Keratinocyte (primary cell): Measurements from ENCODE around the gene SEPTIN5. TPM values are rescaled to one million over a fixed set of nuclear protein-coding genes. Genes with fewer than 3 reads are reported as not detected.

Source experiments
- DNase-seq: peaks from one replicate; pipeline ENCODE4 v3.0.0-alpha.2; 2011; ENCODE audit warnings: low read depth, missing footprints, low spot score
- FAIRE-seq: peaks from 2 replicates; lab custom pipeline; 2011; peaks lifted over from hg19 to GRCh38; lab: Jason Lieb, UNC
- H2AFZ ChIP-seq: 2 replicates; pipeline ENCODE4 v1.6.0; 2012; ENCODE audit warnings: low read length, control low read depth, inconsistent platforms; ENCODE audit not compliant: control insufficient read depth
- H3K27ac ChIP-seq: 2 replicates; pipeline ENCODE4 v1.5.1; 2011; ENCODE audit warnings: low read length; ENCODE audit not compliant: control insufficient read depth, insufficient read depth
- H3K27me3 ChIP-seq: 3 replicates; pipeline ENCODE4 v1.6.0; 2011; ENCODE audit warnings: low read length; ENCODE audit not compliant: control insufficient read depth, insufficient read depth; ENCODE audit errors: extremely low read depth
- H3K36me3 ChIP-seq, 2 experiments: 2 replicates in 1 of 2; 3 replicates in 1 of 2; pipeline ENCODE4 v1.5.1; 2011; ENCODE audit warnings: low read length in 2 of 2, mild to moderate bottlenecking in 1 of 2; ENCODE audit not compliant: control insufficient read depth in 2 of 2, insufficient read depth in 2 of 2; ENCODE audit errors: extremely low read depth in 1 of 2
- H3K4me1 ChIP-seq: 3 replicates; pipeline ENCODE4 v1.5.1; 2011; ENCODE audit warnings: low read length; ENCODE audit not compliant: control insufficient read depth, insufficient read depth; ENCODE audit errors: extremely low read depth
- H3K4me2 ChIP-seq: 3 replicates; pipeline ENCODE4 v1.6.0; 2011; ENCODE audit warnings: low read depth, low read length; ENCODE audit not compliant: control insufficient read depth, insufficient read depth; ENCODE audit errors: extremely low read depth
- H3K4me3 ChIP-seq, 3 experiments: fragments of 200-600 bp in 1 of 3; sonication (generic) in 1 of 3; 2 replicates in 2 of 3; 3 replicates in 1 of 3; pipeline ENCODE4 v1.5.1; 2011 to 2016; ENCODE audit warnings: low read length in 3 of 3, mild to moderate bottlenecking in 3 of 3, control low read depth in 2 of 3, inconsistent platforms in 1 of 3, low read depth in 1 of 3, mixed read lengths in 1 of 3, mixed run types in 1 of 3, moderate library complexity in 1 of 3; ENCODE audit not compliant: control insufficient read depth in 2 of 3, insufficient read depth in 2 of 3; ENCODE audit errors: extremely low read depth in 1 of 3
- H3K79me2 ChIP-seq: 2 replicates; pipeline ENCODE4 v1.6.0; 2012; ENCODE audit warnings: low read length; ENCODE audit not compliant: control insufficient read depth, insufficient read depth
- H3K9ac ChIP-seq: 3 replicates; pipeline ENCODE4 v1.6.0; 2011; ENCODE audit warnings: low read length; ENCODE audit not compliant: control insufficient read depth, insufficient read depth; ENCODE audit errors: extremely low read depth
- H3K9me1 ChIP-seq: 3 replicates; pipeline ENCODE4 v1.6.0; 2011; ENCODE audit warnings: low read length; ENCODE audit not compliant: control insufficient read depth, insufficient read depth; ENCODE audit errors: extremely low read depth
- H3K9me3 ChIP-seq: 2 replicates; pipeline ENCODE4 v1.5.1; 2012; ENCODE audit warnings: low read depth, low read length; ENCODE audit not compliant: control insufficient read depth
- H4K20me1 ChIP-seq: 3 replicates; pipeline ENCODE4 v1.6.0; 2011; ENCODE audit warnings: low read length; ENCODE audit not compliant: control insufficient read depth, insufficient read depth; ENCODE audit errors: extremely low read depth
- EZH2 ChIP-seq: IDR thresholded peaks from one replicate; pipeline ENCODE4 v1.6.1; 2012; ENCODE audit warnings: inconsistent platforms, mild to moderate bottlenecking, low read length, moderate library complexity
- dilution Hi-C: fragments of 300-500 bp; cut with MboI; formaldehyde crosslinking; loops from one replicate; pipeline ENCODE4 v1.7.0; 2020; ENCODE audit warnings: low sequenced_read_pairs; ENCODE audit not compliant: extremely low pct_ligation_motif_present
- polyA plus RNA-seq, 5 experiments: library from polyadenylated mRNA; depleted of rRNA in 3 of 5; stranded (reverse) in 3 of 5; stranded (forward) in 1 of 5; unstranded in 1 of 5; fragments of >200 nt; gene quantifications; 1 replicate in 1 of 5; 2 replicates in 3 of 5; 3 replicates in 1 of 5; pipeline versions ENCODE4 v1.2.1 to v1.2.3, GENCODE V29; 2011 to 2012; ENCODE audit warnings: missing spikeins in 2 of 5, low read depth in 1 of 5, low replicate concordance in 1 of 5
- TF ChIP-seq, protein P1 (sequence below), 3 experiments: IDR thresholded peaks in 1 of 3; conservative IDR thresholded peaks in 1 of 3; optimal IDR thresholded peaks in 1 of 3; 2 replicates in 2 of 3; 3 replicates in 1 of 3; pipeline versions ENCODE3 to v1.5.1; 2011; ENCODE audit warnings: low read length in 3 of 3, mild to moderate bottlenecking in 3 of 3, moderate library complexity in 2 of 3, control low read depth in 1 of 3, inconsistent platforms in 1 of 3; ENCODE audit not compliant: insufficient read depth in 2 of 3; ENCODE audit errors: extremely low read depth in 1 of 3

SEPTIN5 gene
- polyA plus RNA-seq, 1 donor (not counting 4 experiments of a cell fraction or from before 2014, with no cell fraction given) = 2.2 TPM

DNA sequence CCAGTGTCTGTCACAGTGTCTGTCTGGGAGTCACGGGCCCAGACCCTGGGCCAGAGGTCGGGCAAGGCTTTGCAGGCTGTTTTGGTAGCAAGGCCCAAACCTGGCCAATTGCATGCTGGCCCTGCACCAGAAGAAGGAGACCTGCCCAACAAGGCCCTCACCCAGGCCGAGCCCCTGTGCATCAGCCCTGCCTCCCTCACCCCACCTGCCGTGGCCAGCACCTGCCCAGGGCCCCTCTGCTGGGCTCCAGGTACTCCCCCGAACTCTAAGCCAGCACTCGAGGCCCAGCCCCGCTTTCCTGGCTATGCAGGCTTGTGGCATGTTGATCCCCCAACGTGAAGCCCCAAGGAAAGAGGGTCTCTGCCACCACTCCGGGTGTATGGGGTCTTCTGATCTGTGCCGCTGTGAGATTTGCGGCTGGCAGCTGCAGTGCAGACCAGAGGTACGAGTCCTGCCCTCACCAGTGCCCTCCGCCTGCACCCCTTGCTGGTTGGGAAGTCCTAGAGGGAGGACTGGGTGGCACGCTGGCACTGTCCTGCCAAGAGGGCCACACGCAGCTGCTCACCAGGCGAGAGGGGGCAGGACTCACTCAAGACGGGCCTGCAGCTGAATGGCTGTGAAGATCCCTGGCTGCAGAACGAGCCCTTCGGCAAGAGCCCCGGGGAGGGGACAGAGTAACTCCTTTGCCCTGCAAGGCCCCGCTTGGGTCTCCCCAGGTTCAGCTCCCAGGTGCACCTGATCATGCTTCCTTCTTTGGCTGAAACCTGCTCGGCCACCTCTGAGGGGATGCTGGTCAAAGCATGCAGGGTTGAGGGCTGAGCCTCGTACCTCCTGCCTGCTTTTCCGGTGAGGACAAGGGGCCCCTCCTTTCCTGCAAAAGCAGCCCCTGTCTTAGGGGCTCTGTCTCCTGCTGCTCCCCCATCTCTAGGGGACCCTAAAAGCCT is 6.7 kb upstream of the SEPTIN5 start:
- no peak for FAIRE-seq
- dilution Hi-C loops = no loop called here
- no peak overlapping the region for H3K4me2 ChIP-seq
- TF ChIP-seq EZH2 = no peak
- TF ChIP-seq, protein P1, sequence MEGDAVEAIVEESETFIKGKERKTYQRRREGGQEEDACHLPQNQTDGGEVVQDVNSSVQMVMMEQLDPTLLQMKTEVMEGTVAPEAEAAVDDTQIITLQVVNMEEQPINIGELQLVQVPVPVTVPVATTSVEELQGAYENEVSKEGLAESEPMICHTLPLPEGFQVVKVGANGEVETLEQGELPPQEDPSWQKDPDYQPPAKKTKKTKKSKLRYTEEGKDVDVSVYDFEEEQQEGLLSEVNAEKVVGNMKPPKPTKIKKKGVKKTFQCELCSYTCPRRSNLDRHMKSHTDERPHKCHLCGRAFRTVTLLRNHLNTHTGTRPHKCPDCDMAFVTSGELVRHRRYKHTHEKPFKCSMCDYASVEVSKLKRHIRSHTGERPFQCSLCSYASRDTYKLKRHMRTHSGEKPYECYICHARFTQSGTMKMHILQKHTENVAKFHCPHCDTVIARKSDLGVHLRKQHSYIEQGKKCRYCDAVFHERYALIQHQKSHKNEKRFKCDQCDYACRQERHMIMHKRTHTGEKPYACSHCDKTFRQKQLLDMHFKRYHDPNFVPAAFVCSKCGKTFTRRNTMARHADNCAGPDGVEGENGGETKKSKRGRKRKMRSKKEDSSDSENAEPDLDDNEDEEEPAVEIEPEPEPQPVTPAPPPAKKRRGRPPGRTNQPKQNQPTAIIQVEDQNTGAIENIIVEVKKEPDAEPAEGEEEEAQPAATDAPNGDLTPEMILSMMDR (optimal IDR thresholded peaks at IDR 0.05 in 1 of 3, IDR thresholded peaks at IDR 0.05 in 1 of 3, conservative IDR thresholded peaks at IDR 0.05 in 1 of 3; ENCODE audit: extremely low read depth in 1 of 3, insufficient read depth in 2 of 3, low read length in 3 of 3) = no peak
- no peaks in the 10 kb centered on the region for H3K4me1 ChIP-seq
- no peaks in the 10 kb centered on the region for H3K9me3 ChIP-seq
- H2AFZ ChIP-seq = no peak overlapping the region
- no peaks in the 10 kb centered on the region for H3K9me1 ChIP-seq
- DNase-seq = no peak
- no peaks in the 10 kb centered on the region for H3K36me3 ChIP-seq
- no peaks in the 10 kb centered on the region for H3K79me2 ChIP-seq
- no peaks in the 10 kb centered on the region for H4K20me1 ChIP-seq
- no peak overlapping the region for H3K9ac ChIP-seq
- peaks cover 38% of the 10 kb centered on the region for H3K27me3 ChIP-seq
- H3K4me3 ChIP-seq = no peak overlapping the region
- H3K27ac ChIP-seq = no peak overlapping the region

DNA sequence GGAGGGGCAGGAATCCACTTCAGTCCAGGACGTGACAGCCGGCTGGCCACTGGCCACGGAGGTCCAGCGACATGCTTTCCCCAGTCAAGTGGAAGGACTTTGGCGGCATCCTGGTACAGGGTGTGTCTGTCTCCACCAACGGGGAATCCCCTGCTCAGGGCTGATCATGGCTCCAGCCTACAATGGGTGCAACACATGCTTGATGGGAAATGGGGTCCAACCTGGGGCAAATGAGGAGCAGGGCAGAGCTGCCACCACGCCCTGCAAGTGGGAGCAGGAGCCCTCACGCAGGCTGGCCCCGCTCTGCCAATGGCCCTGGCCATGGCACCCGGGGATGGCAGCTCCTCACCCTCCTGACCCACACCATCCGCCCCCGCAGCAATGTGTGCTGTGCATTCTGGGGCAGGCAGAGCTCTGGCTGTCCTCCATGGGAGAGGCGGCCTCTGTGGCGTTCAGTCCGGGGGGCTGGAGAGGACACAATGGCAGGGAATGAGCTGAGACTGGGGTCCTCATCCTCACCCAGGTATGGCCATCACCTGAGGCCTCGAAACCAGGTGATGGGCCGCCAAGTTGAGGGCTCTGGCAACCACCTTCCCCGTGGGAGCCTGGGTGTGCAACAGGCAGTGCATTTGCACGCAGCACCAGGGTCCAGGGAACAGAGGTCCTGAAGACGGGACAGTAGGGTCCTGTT is 5.8 kb upstream of the SEPTIN5 start:
- DNase-seq (no peak), FAIRE-seq (no peak)
- H4K20me1 ChIP-seq = no peaks in the 10 kb centered on the region
- no peak overlapping the region for H3K27ac ChIP-seq
- H3K4me1 ChIP-seq = no peaks in the 10 kb centered on the region
- H3K79me2 ChIP-seq = no peaks in the 10 kb centered on the region
- TF ChIP-seq, protein P1 (optimal IDR thresholded peaks at IDR 0.05 in 1 of 3, IDR thresholded peaks at IDR 0.05 in 1 of 3, conservative IDR thresholded peaks at IDR 0.05 in 1 of 3; ENCODE audit: extremely low read depth in 1 of 3, insufficient read depth in 2 of 3, low read length in 3 of 3) = no peak
- TF ChIP-seq EZH2 = no peak
- H3K27me3 ChIP-seq = peaks cover 40% of the 10 kb centered on the region
- H3K9me3 ChIP-seq = no peaks in the 10 kb centered on the region
- dilution Hi-C loops = no loop called here
- no peak overlapping the region for H3K9ac ChIP-seq
- no peak overlapping the region for H3K4me2 ChIP-seq
- no peaks in the 10 kb centered on the region for H3K9me1 ChIP-seq
- no peak overlapping the region for H2AFZ ChIP-seq
- H3K36me3 ChIP-seq = no peaks in the 10 kb centered on the region
- H3K4me3 ChIP-seq = no peak overlapping the region
